HG02763 (cell line): Measurements from ENCODE around the gene PKLR.

ENCODE experiments used
- ATAC-seq: cut with Tn5 transposase; IDR thresholded peaks from one replicate; pipeline ENCODE4 v1.9.1; 2021; ENCODE audit warnings: mild to moderate bottlenecking, moderate library complexity; ENCODE audit not compliant: unreplicated experiment

Gene PKLR

DNA sequence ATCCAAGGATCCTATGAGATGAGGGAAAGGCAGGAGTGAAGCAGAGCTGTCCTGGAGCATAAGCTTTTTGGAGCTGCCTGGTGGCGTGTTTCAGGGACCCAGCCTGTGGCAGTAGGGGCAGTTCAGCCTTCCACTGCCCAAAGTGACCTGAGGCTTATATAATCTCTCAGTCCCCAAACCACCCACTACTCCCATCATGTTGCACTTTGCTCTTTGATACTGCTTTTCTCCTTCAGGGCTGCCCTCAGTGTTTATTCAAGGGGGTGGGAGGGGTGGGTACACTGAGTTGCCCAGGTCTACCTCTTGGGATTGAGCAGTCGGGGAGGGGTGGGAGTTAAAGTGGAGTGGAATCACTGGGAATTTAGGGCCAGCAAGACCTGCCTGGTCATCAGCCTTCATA, 14.7 kb downstream of the PKLR start:
- no peak for ATAC-seq

DNA sequence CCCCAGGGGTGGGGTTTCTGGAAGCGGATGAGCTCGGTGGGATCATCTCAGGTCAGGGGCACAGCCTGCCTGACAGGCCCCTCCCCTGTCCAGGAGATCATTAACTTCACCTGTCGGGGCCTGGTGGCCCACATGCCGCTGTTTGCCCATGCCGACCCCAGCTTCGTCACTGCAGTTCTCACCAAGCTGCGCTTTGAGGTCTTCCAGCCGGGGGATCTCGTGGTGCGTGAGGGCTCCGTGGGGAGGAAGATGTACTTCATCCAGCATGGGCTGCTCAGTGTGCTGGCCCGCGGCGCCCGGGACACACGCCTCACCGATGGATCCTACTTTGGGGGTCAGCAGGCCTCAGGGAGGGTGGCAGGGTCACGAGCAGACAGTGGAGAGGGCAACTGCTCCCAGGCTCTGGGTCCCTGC, 15.6 kb downstream of the PKLR start:
- ATAC-seq, result no peak

DNA sequence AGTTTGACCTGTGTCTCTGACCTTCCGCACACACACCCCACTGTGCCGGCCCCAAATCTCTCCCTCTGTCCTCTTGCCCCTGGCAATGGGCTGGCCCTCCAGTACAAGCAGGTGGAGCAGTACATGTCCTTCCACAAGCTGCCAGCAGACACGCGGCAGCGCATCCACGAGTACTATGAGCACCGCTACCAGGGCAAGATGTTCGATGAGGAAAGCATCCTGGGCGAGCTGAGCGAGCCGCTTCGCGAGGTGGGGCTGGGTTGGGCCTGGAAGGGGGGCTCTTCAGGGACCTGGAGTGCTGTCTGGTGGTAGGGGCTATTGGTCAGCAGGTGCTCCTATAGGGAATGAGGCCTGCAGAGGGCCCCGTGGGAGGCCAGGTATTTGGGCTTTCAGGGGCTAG, 16.2 kb downstream of the PKLR start:
- ATAC-seq, result no peak

DNA sequence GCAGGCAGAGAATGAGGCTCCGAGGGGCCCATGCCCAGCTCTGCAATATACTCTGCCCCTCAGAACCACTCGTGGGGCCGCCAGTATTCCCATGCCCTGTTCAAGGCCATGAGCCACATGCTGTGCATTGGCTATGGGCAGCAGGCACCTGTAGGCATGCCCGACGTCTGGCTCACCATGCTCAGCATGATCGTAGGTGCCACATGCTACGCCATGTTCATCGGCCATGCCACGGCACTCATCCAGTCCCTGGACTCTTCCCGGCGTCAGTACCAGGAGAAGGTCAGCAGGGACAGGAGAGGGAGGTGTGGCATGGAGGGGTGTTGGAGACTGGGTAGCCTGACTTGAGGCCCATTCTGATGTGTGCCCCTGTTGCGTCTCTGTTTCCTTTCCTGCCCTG, 16.8 kb downstream of the PKLR start:
- ATAC-seq, result no peak

DNA sequence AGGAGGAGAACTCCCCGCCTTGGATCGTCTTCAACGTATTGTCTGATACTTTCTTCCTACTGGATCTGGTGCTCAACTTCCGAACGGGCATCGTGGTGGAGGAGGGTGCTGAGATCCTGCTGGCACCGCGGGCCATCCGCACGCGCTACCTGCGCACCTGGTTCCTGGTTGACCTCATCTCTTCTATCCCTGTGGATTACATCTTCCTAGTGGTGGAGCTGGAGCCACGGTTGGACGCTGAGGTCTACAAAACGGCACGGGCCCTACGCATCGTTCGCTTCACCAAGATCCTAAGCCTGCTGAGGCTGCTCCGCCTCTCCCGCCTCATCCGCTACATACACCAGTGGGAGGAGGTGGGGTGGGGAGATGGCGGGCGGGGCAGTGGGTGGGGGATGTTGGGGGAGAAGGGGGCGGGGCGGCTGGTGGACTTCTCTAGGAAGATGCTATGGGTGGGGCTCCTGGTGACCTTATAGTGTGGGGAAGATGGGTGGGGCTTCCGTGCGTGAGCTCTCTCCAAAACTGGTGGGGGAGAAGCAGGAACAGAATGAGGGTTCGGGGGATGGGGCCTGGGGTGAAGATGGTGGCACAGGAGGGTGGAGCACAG, 18.6 kb downstream of the PKLR start:
- ATAC-seq, result no peak

DNA sequence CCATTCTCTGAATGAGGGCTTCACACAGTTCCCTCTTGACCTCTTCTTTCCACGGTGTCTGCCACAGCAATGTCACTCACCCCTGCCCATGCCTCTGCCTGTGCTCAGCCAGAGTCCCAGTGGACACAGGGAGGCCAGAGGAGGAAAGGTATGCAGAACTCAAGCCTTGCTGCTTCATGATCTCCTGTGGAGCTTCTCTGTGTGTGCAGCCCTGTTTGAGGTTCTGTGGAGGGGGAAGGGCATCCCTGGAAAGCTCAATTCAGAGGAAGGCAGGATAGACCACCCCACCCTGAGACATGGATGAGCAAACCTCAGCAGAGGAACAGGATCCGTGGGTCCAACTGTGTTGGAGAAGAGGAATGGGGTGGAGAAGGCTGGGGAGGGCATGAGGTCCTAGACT, 22.0 kb downstream of the PKLR start:
- no peak for ATAC-seq

DNA sequence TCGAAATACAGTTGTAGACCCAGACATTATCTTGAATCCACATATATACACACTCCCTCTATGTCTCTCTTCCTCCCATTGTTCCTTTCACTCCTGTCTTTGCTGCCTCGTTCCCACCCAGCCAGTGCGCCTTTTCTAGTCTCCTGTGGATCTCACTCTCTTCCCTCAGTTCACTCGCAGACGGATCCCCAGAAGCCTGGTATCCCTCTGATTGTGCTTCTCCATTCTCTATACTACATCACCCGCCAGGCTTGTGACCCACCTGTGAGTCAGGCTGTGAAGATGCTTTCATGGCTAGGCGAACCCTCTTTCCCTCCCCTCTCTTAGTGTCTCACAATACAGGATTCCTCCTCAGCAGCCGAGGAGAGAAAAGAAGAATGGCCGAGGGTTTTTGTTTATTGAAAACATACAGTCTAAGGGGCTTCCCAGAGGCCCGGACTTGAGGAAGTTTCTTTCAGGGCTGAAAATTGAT, 22.5 kb downstream of the PKLR start:
- no peak for ATAC-seq

DNA sequence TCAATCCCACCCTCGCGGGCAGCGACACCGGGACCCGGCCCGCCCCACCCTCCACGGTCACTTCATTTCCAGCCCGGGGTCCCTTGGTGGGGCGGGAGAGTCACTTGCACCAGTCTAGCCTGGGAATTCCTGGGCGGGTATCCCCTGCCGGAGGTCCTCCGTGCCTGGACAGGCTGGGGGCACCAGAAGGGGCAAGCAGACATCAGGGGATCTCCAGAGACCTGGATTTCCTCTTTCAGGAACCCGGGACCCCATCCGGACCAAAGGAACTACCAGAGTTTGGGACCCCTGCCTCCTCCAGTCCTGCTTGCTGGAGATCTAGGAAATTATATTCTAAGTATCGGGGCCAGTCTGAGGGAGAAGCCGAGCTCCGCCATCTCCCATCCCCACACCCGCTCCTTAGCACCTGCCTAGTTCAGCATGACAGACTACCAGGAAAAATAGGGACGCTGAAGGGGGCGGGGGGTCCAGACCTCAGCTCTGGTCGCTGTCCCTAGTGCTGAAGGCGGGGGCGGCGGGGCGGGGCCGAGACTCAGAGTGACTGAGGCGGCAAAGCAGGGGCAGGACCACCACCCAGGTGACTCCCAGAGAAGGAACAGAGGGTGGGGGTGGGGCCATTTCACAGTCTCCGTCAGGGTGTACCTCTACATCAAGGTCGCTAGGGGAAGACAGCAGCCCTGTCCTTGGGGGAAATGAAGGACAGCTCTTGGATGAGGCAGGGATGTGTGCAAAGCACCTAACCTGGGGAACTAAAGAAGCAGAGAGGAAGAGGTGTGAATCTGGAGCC, 23.1 kb downstream of the PKLR start:
- no peak for ATAC-seq

DNA sequence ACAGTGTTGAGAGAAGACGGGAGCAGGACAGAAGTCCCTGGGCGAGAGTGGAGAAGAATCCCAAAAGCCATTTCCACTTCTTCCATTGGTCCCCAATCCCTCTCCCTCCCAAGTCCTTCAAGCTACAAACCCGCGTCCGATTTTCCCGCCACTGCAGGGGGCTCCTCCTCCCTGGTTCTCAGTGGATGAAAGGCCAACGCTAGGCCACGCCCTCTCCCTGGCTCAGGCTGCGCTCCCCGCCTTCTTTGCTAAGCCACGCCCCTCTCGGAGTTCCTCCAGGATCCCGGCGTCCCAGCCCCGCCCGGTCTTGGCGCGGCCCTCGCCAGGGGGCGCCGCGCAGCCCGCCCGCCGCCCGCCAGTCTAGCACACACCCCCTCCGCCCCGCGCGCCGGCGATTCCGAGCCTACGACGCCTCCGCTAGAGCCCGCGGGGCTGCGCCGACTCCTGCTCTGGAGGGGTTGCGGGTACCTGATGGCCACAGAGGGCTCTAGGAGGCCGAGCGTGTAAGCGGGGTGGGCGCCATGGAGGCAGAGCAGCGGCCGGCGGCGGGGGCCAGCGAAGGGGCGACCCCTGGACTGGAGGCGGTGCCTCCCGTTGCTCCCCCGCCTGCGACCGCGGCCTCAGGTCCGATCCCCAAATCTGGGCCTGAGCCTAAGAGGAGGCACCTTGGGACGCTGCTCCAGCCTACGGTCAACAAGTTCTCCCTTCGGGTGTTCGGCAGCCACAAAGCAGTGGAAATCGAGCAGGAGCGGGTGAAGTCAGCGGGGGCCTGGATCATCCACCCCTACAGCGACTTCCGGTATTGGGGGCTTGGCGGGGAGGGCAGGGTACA, 24.0 kb downstream of the PKLR start, which contains the start of gene HCN3:
HCN3 (plus strand) TSS at position 394 of the 832 bp plus-strand sequence; CDS start at position 522, 128 bp downstream.
- peak; percentile 70 for ATAC-seq

DNA sequence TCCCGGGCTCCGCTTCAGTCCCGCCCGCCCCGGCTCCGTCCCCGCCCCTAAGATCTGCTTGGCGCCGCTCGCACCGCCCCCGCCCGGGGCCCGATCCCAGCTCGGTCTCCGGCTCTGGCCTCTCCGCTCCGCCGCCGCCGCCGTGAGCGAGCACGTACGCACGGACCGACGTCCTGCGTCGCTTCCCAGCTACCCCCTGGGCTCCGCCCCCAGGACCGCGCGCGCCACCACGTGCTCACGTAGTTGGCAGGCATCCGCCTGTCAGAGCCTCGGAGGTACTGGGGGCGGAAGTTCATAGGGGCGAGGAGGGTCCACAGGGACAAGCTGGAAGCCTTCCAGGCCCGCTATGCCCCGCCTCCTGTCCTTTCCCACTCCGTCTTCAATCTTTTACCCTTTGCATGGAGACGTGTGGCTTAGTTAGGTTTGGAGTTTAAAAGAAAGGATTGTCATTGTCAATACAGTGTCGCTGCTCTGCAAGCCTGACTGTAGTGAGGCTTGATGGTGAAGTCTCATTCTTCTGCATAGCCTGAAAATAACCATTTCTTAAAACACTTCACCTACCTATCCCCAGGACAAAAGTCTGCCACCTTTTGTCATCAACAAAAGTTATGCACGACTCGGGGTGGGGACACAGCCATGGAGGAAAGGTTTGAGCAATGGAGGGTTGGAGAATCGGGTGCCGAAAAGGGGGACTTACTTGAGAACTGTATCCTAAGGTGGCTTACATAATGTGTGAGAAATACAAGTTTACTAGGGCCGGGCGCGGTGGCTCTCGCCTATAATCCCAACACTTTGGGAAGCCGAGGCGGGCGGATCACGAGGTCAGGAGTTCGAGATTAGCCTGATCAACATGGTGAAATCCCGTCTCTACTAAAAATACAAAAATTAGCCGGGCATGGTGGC, 27.6 kb downstream of the PKLR start, which contains the start of gene CLK2:
CLK2 (minus strand) TSS at position 162 of the 903 bp plus-strand sequence. CDS start 2,527 bp downstream, outside the sequence.
- ATAC-seq, result peak; percentile 74

DNA sequence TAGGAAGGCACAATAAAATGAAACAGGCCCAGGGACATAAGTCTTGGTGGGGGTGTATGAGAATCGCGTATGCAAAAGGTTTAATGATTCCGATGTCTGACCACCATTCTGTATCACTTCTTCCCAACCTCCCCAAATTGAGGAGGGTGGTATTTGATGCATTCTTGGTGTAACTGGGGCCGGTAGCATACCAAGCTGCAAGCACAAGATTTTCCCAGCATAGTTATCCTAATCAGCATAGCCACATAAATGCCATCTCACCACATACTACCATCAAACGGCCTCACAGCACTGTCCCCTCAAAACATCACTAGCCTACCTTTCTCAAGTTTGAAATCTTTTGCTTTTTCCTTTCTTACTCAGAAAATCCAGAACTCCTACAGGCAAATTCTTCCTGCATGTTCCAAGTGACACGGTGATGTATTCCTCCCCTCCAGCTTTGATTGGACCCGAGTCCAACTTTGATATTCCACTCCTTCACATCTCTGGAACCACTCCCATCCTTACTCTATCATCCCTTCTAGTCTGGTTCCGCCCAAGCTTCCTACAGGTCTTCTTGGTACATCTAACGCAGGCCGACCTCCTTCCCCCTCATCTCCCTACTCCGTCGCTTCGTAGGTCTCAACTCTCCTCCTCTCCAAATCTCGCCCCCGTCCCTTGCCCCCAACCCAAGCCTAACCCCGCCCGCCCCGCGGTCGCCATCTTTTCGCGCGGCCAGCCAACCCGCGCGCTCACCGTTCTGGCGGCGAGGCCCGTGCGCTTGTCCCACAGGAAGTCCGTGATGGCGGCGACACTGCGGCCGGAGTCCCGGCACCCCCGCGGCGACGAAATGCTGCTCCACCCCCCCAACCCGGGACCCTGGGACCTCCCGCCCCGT, 28.5 kb downstream of the PKLR start:
- ATAC-seq, result peak; percentile 31

DNA sequence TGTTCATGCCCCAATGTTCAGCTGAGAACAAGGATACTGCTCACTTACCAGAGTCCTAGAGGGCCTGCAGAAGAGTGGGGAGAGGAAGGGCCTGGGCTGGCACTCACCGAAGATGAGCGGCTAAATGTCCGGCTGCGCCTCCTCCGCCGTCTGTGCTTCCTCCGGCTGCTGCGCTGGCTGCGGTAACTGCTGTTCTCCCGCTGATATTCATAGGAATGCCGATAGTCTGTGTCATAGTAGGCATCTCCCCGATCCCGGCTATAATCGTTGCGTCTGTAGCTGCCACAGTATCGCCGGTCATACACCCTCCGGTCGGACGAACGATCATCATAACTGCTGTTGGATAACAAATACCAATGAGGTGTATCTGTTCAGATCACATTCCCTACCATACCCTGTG, 31.9 kb downstream of the PKLR start:
- no peak for ATAC-seq

DNA sequence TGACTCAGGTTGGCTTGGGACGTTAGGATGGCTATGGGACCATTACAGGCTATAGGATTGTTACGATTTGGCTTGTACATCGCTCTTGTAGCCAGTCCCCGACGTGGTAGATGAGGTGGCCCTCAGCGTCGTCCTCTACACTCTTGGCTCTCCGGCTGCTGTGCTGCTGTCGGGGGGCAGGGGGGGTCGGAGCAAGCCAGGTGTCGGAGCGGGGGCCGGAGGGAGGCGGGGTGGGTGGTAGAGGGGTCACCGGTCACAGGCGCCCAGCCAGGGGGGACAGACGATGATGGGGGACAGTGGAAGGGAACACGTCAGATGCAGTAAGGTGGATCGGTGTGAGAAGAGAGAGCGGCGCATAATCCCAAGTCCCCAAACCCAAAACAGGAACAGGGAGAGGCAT, 32.6 kb downstream of the PKLR start:
- ATAC-seq, result no peak

DNA sequence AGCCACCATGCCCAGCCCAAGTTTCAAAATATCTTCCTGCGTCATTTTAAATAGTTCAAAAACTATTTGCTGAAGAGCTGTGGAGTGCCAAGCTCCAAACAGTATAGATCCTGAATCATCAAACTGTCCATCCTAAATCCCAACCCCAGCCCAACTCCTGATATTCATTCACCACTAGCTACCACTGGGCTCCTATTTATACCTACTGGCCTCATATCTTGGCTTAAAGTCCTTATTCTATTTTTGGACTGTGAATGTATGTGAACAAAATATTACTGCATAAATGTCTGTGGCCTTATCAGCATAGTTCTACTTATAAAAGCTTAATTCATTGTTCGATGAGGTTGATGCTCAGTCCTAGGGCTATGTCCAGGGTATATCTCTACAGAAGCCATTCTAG, 33.9 kb downstream of the PKLR start:
- no peak for ATAC-seq

DNA sequence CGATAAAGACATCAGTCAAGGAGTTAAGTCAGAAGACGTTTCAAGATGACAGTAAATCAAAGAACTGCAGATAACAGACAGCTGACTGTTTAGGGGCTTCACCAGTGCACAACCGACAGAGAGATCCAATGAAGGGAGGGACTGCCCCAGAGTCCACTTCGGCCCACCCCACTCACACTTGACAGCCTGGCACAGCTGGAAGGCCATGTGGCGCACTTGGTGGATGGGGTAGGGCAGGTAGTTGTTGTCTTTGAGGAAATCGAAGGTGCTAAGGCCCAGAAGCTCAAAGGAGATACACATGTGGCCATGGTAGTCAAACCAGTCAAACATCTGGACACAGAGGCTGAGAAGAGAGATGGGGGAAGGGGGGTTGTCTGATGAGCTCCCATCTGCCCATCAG, 34.7 kb downstream of the PKLR start:
- ATAC-seq, result no peak

DNA sequence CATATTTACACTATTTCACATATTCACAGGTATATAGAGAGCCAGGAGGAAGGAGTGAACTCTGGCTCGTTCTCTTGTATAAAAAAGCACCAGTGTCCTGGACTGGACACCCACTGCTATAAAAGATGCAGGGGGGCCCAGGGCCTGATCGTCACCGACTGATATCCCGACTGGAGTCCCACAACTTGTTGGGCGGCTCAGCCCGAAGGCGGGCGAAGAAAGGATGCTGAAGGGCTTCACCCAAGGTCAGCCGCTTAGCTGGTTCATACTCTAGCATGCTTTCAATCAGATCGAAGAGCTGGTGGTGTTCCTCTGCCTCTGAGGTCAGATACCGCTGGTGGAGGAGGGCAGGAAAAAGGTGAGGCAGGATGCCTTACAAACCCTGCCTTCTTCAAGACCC, 38.2 kb downstream of the PKLR start:
- no peak for ATAC-seq

DNA sequence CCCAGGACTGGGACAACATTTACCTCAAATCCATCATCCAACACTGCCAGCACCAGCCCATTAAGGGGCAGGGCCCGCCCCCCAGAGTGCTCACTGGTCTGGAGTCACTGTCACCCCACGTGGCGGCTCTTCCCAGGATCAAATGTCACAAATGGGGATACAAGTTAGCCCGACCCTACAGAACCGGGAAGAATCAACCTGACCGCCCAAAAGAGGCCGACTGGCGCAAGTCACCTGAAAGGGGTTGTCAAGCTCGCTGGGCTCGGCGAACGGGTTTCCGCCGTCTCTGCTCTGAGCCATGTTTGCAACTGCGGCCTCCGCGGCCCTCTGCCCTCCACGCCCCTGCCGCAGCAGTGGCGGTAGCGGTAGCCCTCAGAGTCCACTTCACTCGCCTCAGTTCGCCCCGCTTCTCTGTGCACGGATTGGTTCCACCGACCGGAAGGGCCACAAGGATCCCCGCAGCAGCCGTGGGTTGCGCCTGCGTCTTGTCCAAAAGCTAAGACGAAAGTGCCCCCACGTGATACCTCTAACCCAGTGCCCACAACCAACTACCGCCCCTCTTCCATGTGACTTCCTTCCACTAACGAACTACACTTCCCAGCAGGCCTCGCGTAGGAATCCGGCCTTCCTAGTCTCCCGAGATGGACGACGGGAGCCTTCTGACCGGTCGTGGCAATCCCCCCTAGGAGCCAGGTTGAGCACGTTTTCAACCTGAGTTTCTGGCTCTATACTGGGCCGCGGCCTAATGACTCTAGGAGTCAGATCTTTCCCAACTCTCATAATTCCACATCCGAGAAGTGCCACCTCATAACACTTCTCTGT, 39.2 kb downstream of the PKLR start, which contains the start of gene SCAMP3:
SCAMP3 (minus strand) TSS at position 509 of the 822 bp plus-strand sequence; CDS start at position 300, 209 bp downstream.
- peak; percentile 90 for ATAC-seq

DNA sequence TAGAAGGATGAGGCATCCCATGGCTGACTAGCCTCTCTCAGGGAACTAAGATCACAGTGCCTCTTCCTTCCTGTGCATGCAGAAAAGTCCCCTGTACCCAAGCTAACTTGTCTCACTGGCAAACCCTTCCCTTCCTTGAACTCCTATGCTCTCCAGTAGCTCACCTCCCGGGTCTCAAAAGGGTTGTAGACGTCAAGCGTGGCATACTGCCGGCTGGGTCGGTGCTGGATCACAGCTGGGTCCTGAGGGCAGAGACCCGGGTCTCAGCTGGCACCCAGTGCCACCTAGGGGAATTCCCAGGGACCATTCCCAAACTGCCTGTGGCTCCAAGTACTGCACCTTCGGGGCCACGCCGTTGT, 39.8 kb downstream of the PKLR start:
- ATAC-seq, result no peak
